ENCODE data around the gene NPL.

NPL gene

DNA sequence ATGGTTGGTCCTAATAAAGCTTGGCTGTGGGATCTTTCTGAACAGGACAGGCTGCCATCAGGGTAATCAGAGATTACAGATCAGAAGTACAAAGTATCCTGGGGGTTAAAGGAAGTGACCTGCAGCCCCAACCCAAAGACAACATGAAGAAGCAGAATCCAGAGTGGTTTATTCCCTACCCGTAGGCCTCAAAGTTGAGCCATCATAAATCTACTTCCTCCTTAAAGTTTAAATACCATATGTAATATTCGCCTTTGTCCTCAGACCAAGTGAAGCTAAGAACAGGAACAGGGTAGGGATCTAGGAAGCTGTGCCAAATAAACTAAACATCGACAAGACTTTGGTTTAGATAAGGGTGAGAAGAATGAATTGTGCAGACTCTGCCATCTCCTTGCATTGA, 33.6 kb downstream of the NPL start:
- no peak for FAIRE-seq

DNA sequence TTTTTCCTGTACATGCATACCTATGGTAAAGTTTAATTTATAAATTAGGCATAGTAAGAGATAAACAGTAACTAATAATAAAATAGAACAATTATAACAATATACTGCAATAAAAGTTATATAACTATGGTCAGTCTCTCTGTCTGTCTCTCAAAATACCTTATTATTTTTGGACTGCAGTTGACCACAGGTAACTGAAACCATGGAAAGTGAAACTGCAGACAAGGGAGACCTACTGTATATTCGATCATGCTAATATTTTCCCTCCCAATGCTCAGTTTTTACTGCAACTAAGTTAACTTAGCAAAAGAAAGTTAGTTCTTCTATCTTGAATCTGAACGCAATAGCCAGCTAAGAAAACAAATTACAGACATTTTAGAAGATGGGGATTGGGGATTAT, 37.3 kb downstream of the NPL start:
- FAIRE-seq, result no peak

GRCh38 chr1:182829285-182829932, 39.8 kb downstream of the NPL start:
- no peak for FAIRE-seq

- FAIRE-seq, result no peak
These were observed 43.7 kb downstream of the NPL start for GRCh38 chr1:182833271-182833670.

DNA sequence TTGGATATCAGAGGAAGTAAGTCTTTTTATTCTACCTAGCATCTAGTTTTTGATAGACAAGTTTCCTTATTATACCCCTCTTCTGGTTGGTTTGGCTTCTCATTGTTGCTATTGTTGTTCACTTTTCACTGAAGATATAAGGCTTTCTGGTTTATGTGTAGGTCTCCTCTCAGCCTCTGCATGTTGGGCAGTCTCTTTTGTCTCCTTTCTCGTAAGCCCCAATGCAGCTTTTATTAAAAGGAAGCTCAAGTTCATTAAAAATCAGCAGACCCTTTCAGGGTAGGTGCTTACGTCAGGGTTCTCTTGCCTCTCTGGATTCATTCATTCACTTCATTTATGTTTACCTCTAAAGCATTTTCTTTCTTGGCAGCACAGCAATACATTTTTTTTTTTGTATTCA, 44.8 kb downstream of the NPL start:
- no peak for FAIRE-seq

DNA sequence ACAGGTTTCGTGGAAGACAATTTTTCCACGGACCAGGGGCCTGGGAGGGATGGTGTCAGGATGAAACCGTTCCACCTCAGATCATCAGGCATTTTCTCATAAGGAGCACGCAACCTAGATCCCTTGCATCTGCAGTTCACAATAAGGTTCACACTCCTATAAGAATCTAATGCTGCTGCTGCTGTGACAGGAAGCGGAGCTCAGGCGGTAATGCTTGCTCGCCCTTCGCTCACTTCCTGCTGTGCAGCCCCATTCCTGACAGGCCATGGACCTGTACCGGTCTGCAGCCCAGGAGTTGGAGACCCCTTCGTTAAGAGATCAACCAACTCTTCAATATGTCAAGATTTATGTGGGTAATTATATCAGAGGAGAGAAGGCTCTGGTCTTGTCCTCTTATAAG, 46.2 kb downstream of the NPL start:
- no peak for FAIRE-seq

DNA sequence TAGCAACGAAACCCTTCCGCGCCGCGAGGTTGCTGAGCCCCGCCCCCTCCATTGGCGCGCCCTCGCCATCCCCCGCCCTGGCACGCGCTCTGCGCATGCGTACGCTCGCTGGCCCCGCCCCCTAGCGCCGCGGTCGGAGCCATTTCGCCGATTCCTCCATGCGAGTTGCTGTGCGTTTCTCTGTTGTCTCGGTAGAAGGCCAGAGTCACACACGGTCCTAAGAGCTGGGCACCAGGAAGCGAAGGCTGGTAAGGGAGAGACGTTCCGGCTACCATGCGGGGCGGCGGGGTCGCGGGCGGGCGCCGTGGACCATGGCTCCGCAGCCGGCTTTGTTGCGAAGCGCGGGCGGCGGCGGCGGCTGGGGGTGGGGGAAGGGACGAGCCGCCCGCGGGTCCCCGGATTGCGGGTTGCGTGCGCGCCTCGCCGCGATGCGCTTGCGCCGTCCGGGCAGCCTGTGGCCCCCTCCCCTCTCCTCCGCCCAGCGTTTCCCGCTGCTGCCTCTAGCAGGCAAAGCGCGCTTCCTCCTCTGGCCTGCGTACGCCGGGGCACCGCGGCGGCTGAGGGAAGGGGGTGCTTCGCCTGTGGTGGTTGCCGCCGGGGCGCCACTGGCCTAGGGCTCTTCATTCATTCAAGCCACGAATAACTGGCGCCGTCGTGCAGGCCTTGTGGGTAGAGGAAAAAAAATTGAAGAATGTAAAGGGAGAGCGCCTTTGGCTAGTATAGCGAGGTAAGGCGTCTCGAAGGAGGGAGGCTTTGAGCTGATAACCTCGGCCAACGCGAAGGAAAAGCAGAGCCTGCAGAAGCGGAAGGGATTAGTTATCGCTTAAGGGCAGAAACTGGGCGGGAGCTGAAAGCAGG, 49.9 kb downstream of the NPL start, which contains the start of gene DHX9:
Gene DHX9 (plus strand): TSS at position 139 of the 858 bp plus-strand sequence. CDS start 3,220 bp downstream, outside the sequence.
- no peak for FAIRE-seq

GRCh38 chr1:182841368-182841988, 51.9 kb downstream of the NPL start:
- FAIRE-seq, result no peak

DNA sequence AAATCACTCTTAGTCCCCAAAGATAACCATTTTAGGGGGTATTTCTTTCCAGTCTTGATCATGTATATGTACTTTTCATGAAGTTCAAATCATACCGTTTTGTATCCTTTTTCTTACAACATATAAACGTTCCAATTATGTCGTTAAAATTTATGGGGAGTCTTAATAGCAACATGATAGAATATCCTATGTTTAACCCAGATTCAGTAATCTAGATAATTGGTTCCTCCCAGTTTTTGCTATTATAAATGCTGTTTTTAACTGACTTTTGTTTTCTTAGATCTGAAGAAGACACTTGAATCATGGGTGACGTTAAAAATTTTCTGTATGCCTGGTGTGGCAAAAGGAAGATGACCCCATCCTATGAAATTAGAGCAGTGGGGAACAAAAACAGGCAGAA, 52.7 kb downstream of the NPL start:
- no peak for FAIRE-seq

- no peak for FAIRE-seq
These were observed 55.8 kb downstream of the NPL start for GRCh38 chr1:182845379-182845778.

DNA sequence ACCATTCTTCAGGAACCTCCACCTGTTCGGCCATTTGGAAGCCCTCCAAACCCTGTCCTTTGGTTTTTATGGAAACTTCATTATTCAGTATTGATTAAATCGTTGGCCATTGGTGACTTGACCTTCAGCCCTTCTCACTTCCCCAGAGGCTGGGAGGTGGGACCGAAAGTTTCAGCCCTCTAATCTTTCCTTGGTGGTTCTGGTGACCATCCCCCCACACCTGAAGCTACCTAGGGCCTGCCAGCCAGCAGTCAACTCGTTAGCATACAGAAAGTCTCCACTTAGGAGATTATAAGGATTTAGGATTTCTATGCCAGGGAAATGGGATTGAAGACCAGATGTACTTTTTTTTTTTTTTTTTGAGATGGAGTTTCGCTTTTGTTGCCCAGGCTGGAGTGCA, 56.3 kb downstream of the NPL start:
- FAIRE-seq, result no peak

DNA sequence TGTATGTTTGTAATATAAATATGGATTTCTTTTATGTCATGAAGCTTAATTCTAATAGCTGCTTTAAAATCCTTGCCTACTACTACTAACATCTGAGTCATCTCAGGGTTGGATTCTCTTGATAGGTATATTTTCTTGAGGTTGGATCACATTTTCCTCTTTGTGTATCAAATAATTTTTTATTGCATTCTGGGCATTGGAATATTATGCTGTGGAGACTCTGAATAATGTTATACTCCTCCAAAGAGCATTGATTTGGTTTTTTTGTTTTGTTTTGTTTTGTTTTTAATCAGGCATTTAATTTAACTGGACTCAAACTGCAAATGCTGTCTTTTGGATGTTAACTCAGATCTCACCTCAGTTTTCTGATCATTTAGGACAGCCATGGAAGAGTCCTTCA, 57.5 kb downstream of the NPL start:
- no peak for FAIRE-seq

- no peak for FAIRE-seq
These were observed 59.2 kb downstream of the NPL start for GRCh38 chr1:182848736-182849135.

DNA sequence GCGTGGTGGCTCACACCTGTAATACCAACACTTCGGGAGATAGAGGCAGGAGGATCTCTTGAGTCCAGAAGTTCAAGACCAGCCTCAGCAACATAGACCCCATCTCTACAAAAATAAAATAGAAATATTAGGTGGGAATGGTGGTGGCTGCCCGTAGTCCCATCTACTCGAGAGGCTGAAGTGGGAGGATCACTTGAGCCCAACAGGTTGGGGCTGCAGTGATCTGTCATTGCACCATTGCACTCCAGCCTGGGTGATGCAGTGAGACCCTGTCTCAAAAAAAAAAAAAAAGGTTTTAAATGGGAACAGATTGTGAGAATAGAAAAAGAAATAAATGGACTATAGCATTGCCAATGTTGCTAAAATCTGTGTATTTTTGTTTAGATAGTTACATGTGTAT, 60.7 kb downstream of the NPL start:
- no peak for FAIRE-seq

GRCh38 chr1:182851825-182852224, 62.3 kb downstream of the NPL start:
- no peak for FAIRE-seq

GRCh38 chr1:182855911-182856310, 66.3 kb downstream of the NPL start:
- FAIRE-seq, result no peak

GRCh38 chr1:182857212-182857611, 67.6 kb downstream of the NPL start:
- FAIRE-seq, result no peak

DNA sequence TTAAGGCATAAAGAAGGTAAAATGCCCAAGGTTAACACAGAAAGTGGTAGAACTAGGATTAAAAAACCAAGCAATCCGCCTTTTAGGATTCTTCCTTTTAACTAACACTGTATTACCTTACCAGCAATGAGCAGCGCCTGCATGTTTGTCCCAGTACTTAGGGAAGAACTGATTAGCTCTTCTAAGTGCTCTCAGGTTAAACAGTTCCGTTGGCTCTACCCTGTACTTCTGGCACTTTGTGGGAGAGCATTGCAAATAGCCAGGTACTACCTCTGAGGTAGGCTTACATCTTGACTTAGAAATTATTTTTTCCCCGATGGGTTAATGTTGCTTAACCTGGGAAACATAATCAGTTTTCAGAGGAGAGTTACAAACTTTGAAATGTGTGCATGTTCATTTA, 71.1 kb downstream of the NPL start:
- FAIRE-seq, result no peak

- FAIRE-seq, result no peak
These were observed 72.4 kb downstream of the NPL start for GRCh38 chr1:182861994-182862393.

GRCh38 chr1:182862827-182863226, 73.3 kb downstream of the NPL start:
- FAIRE-seq, result peak; percentile 53

DNA sequence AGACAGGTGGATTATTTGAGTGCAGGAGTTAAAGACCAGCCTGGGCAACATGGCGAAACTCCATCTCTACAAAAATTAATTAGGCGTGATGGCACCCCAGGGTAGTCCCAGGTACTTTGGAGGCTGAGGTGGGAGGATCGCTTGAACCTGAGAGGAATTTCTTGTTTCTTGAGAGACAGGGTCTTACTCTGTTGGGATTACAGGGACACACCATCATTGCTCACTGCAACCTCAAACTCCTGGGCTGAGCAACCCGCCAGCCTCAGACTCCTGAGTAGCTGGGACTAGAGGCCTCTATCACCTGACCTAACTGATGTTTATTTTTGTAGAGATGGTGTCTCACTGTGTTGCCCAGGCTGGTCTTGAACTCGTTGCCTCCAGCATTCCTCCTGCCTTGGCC, 74.4 kb downstream of the NPL start:
- no peak for FAIRE-seq

DNA sequence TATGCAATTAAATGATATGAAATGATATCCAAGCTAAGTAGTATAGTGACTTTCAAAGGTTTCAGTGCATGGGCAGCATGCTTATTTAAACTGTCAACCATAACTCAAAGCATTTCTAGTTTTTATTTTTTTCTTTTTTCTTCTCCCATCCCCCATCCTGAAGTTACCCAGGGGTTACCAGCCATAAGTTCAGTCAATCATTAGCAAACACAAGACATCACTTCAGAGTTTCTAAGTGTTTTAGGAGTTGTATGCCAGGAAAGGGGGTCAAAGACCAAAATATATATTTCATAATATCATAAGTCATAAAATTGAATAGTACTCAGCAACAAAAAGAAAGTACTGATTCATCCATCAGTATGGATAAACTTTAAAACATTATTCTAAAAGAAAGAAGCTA, 78.3 kb downstream of the NPL start:
- no peak for FAIRE-seq

DNA sequence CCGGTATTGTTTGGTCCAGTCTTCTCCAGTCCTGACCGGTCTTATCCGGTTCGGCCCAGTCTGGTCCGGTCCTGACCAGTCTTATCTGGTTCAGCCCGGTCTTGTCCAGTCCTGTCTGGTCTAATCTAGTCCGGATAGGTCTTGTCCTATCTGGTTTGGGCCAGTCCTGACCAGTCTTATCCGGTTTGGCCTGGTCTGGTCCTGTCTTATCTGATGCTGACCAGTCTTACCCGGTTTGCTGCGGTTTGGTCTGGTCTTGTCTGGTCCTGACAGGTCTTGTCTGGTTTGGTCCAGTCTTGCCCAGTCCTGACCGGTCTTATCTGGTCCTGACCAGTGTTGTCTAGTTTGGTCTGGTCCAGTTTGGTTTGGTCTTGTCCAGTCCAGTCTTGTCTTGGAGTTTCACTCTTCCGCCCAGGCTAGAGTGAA, 79.7 kb downstream of the NPL start:
- no peak for FAIRE-seq

DNA sequence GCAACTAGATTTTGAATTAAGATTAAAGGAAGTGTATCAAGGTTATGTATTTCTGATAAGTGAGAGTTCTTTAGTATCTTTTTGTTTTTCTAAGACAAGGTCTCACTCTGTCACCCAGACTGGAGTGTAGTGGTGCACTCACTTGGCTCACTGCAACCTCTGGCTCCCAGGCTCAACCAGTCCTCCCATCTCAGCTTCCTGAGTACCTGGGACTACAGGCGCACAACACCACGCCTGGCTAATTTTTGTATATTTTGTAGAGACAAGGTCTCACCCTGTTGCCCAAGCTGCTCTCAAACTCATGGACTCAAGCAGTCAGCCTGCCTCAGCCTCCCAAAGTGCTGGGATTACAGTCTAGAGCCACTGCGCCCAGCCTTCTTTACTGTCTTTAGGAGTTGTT, 83.3 kb downstream of the NPL start:
- FAIRE-seq, result no peak

Data from G401.6 (cell line).